Adrenal gland (tissue), 12 donors: ENCODE data around the gene PTBP1. TPM values are rescaled to one million over a fixed set of nuclear protein-coding genes. Genes with fewer than 3 reads are reported as not detected.

Experiments
- DNase-seq, 7 donors: peaks; one replicate each; pipeline ENCODE4 v3.0.0-alpha.2; 2019 to 2020
- H3K27ac ChIP-seq, 5 donors: fragments of 200-600 bp; sonication (generic) in 4 of 5; 1 replicate in 3 of 5; 2 replicates in 2 of 5; pipeline versions ENCODE4 v1.5.1 to v1.8.0; 2016 to 2020; ENCODE audit warnings: mild to moderate bottlenecking in 1 of 5
- H3K27me3 ChIP-seq: fragments of 200-600 bp; 2 replicates; pipeline ENCODE4 v1.8.0; 2021
- H3K36me3 ChIP-seq, 2 donors: fragments of 200-600 bp; replicated peaks in 1 of 2; 1 replicate in 1 of 2; 2 replicates in 1 of 2; pipeline versions ENCODE4 v1.5.1 to v1.8.0; 2018 to 2022
- H3K4me1 ChIP-seq, 2 donors: fragments of 200-600 bp; replicated peaks in 1 of 2; 1 replicate in 1 of 2; 2 replicates in 1 of 2; pipeline versions ENCODE4 v1.5.1 to v1.8.0; 2018 to 2021
- H3K4me3 ChIP-seq, 4 donors: fragments of 200-600 bp; sonication (generic) in 3 of 4; one replicate each; pipeline ENCODE4 v1.5.1; 2016 to 2018
- H3K9me3 ChIP-seq, 3 donors: fragments of 200-600 bp; sonication (generic) in 1 of 3; replicated peaks in 1 of 3; 1 replicate in 2 of 3; 2 replicates in 1 of 3; pipeline versions ENCODE4 v1.5.1 to v1.8.0; 2016 to 2021
- CTCF ChIP-seq, 6 experiments: fragments of 450-650 bp in 4 of 6; fragments of 200-600 bp in 2 of 6; sonication (generic) in 1 of 6; IDR thresholded peaks; 1 replicate in 5 of 6; 2 replicates in 1 of 6; pipeline versions ENCODE4 v1.5.1 to v1.8.0; 2016 to 2021; ENCODE audit warnings: antibody characterized with exemption in 6 of 6, mild to moderate bottlenecking in 2 of 6, moderate library complexity in 1 of 6
- POLR2A ChIP-seq, 2 donors: fragments of 450-650 bp; IDR thresholded peaks; one replicate each; pipeline ENCODE4 v1.6.1; 2017; ENCODE audit warnings: antibody characterized with exemption in 2 of 2, mild to moderate bottlenecking in 2 of 2, moderate library complexity in 1 of 2
- WGBS, 4 donors: extraction: QIAGEN DNeasy Blood & Tissue Kit in 2 of 4; methylation state at CpG; one replicate each; pipeline versions ENCODE4 v1.1.5 to v1.1.7; 2013 to 2017; 5-methylcytosine and 5-hydroxymethylcytosine counted together
- intact Hi-C, 2 donors: fragments of 100-400 bp; cut with DNase I; formaldehyde crosslinking; loops; one replicate each; pipeline versions ENCODE4 v1.14.1 to v1.15.0; 2022 to 2023
- polyA plus RNA-seq, 3 donors: library from polyadenylated mRNA; stranded (reverse); fragments of 200-250 nt in 2 of 3; fragments of 350-450 nt in 1 of 3; fragmentation: Illumina TruSeq in 1 of 3; extraction: RNeasy Lipid Tissue Mini Kit (QIAGEN cat#74804) in 1 of 3; gene quantifications; one replicate each; pipeline ENCODE4 v1.2.3, GENCODE V29; 2013 to 2014
- total RNA-seq, 9 donors: library from RNA; depleted of rRNA in 4 of 9; stranded (reverse); fragments of >200 nt in 4 of 9; fragments of 120-200 nt in 1 of 9; fragmentation: NEBNext Ultra II Directional in 1 of 9; extraction: Animal tissue kit (Norgen Biotek cat#: 25700) in 1 of 9; gene quantifications; one replicate each; pipeline versions ENCODE4 v1.1.0 to v1.2.4, GENCODE V29; 2013 to 2023
- donor health status: healthy with polysubstance abuse.
- donor health status: Bipolar disorder and iron deficiency.
- donor health status: DM: yes; HTN: yes; CAD: no.
- donor health status: DM: no; HTN: no; CAD: no.
- donor health status: DM: no; HTN: no; CAD: no.
- donor health status: DM: yes; HTN: yes; CAD: no.

The PTBP1 gene
- total and polyA plus RNA-seq, 12 donors = 64.6 to 236 (median 146) TPM

- H3K4me3 ChIP-seq = peak overlapping the region; percentile 47 to 100 (median 78)
- peaks cover 45 to 49% of the 10 kb centered on the region in 2 donors for H3K4me1 ChIP-seq
- no peaks in the 10 kb centered on the region for H3K9me3 ChIP-seq
- H3K27me3 ChIP-seq = no peaks in the 10 kb centered on the region
- peaks cover 0 to 8% of the 10 kb centered on the region in 2 donors for H3K36me3 ChIP-seq
- DNase-seq = peak; percentile 85 to 91 (median 89)
- 0 to 3% (median 1%) methylated on average over 1 to 113 of the region's 129 CpGs for WGBS, 4 donors
- H3K27ac ChIP-seq = peak overlapping the region; percentile 81 to 100 (median 99)
- no peak for TF ChIP-seq POLR2A (IDR thresholded peaks at IDR 0.05)
- peak in 2 of 6 experiments; percentile 4 to 10 for TF ChIP-seq CTCF (IDR thresholded peaks at IDR 0.05)
- intact Hi-C loops = no loop called here
Measured at GRCh38 chr19:797528-798414, 519 bp downstream of the PTBP1 start.

- 0 to 1% (median 0%) methylated on average over 5 to 44 of the region's 44 CpGs for WGBS, 4 donors
Measured at GRCh38 chr19:798415-799075, 1.3 kb downstream of the PTBP1 start.

GRCh38 chr19:799076-799881 lies 2.0 kb downstream of the PTBP1 start:
- peak overlapping the region; percentile 1 to 100 (median 33) for H3K4me3 ChIP-seq
- H3K36me3 ChIP-seq = peaks cover 0 to 19% of the 10 kb centered on the region in 2 donors
- no peaks in the 10 kb centered on the region for H3K9me3 ChIP-seq
- peaks cover 45 to 58% of the 10 kb centered on the region in 2 donors for H3K4me1 ChIP-seq
- no peak for TF ChIP-seq POLR2A (IDR thresholded peaks at IDR 0.05)
- peak in 1 of 6 experiments; percentile 7 for TF ChIP-seq CTCF (IDR thresholded peaks at IDR 0.05)
- no peaks in the 10 kb centered on the region for H3K27me3 ChIP-seq
- intact Hi-C loops = no loop called here
- 6 to 18% (median 11%) methylated on average over 15 to 28 of the region's 28 CpGs for WGBS, 4 donors
- DNase-seq = peak in 4 of 7 donors; percentile 40 to 72 (median 52)
- peak overlapping the region; percentile 3 to 100 (median 99) for H3K27ac ChIP-seq

More at GRCh38 chr19:798415-799075, 1.3 kb downstream of the PTBP1 start:
- no peaks in the 10 kb centered on the region for H3K9me3 ChIP-seq
- TF ChIP-seq CTCF (IDR thresholded peaks at IDR 0.05) (no peak), POLR2A (IDR thresholded peaks at IDR 0.05) (no peak)
- H3K27me3 ChIP-seq = no peaks in the 10 kb centered on the region
- peak overlapping the region; percentile 3 to 100 (median 99) for H3K27ac ChIP-seq
- H3K4me3 ChIP-seq = peak overlapping the region; percentile 10 to 100 (median 77)
- H3K36me3 ChIP-seq = peaks cover 0 to 12% of the 10 kb centered on the region in 2 donors
- intact Hi-C loops = no loop called here
- peaks cover 45 to 56% of the 10 kb centered on the region in 2 donors for H3K4me1 ChIP-seq
- peak in 2 of 7 donors; percentile 50 to 53 for DNase-seq
